GM23248 (cell line): ENCODE measurements around the gene AIF1.

ENCODE experiments used
- EZH2 ChIP-seq: fragments of 200-600 bp; sonication (generic); IDR thresholded peaks from 2 replicates; pipeline ENCODE4 v1.6.1; 2018; ENCODE audit warnings: antibody characterized with exemption, mild to moderate bottlenecking; ENCODE audit not compliant: insufficient read depth, poor library complexity, severe bottlenecking
- EZH2phosphoT487 ChIP-seq: fragments of 200-600 bp; sonication (generic); IDR thresholded peaks from 2 replicates; pipeline ENCODE4 v1.6.1; 2018; ENCODE audit warnings: antibody characterized with exemption, moderate library complexity, mild to moderate bottlenecking, low read depth; ENCODE audit not compliant: insufficient read depth

- TF ChIP-seq EZH2 (no peak), EZH2phosphoT487 (no peak)
Measured at GRCh38 chr6:31634969-31635575, 20.0 kb downstream of the AIF1 start.
